Smooth muscle cell (in vitro differentiated cells): ENCODE measurements around the gene PADI2. TPM values are rescaled to one million over a fixed set of nuclear protein-coding genes. Genes with fewer than 3 reads are reported as not detected.

ENCODE experiments used
- DNase-seq: peaks from one replicate; lab custom pipeline; 2025; ENCODE audit not compliant: unreplicated experiment; lab: John Stamatoyannopoulos, UW
- H2AFZ ChIP-seq: fragments of 200-600 bp; sonication (generic); 2 replicates; pipeline ENCODE4 v1.6.0; 2016; ENCODE audit warnings: antibody characterized with exemption, low read depth, mild to moderate bottlenecking
- H3F3A ChIP-seq: fragments of 200-600 bp; sonication (generic); 2 replicates; pipeline ENCODE4 v1.6.0; 2017; ENCODE audit warnings: antibody characterized with exemption, low read depth
- H3K27ac ChIP-seq: fragments of 200-600 bp; sonication (generic); 2 replicates; pipeline ENCODE4 v1.5.1; 2016; ENCODE audit warnings: low read depth, mild to moderate bottlenecking
- H3K27me3 ChIP-seq: fragments of 200-600 bp; sonication (generic); 2 replicates; pipeline ENCODE4 v1.6.1; 2016; ENCODE audit warnings: low read depth, mild to moderate bottlenecking
- H3K36me3 ChIP-seq: fragments of 200-600 bp; sonication (generic); 2 replicates; pipeline ENCODE4 v1.5.1; 2016; ENCODE audit warnings: low read depth
- H3K4me1 ChIP-seq: fragments of 200-600 bp; sonication (generic); 2 replicates; pipeline ENCODE4 v1.5.1; 2016; ENCODE audit warnings: low read depth
- H3K4me2 ChIP-seq: fragments of 200-600 bp; sonication (generic); 2 replicates; pipeline ENCODE4 v1.6.0; 2016; ENCODE audit warnings: mild to moderate bottlenecking
- H3K4me3 ChIP-seq: fragments of 200-600 bp; sonication (generic); 2 replicates; pipeline ENCODE4 v1.5.1; 2016; ENCODE audit warnings: mild to moderate bottlenecking
- H3K79me2 ChIP-seq: fragments of 200-600 bp; sonication (generic); 2 replicates; pipeline ENCODE4 v1.6.0; 2016; ENCODE audit warnings: low read depth, mild to moderate bottlenecking
- H3K9ac ChIP-seq: fragments of 200-600 bp; sonication (generic); 2 replicates; pipeline ENCODE4 v1.6.0; 2016; ENCODE audit warnings: low read depth
- H3K9me3 ChIP-seq: fragments of 200-600 bp; sonication (generic); replicated peaks from 2 replicates; pipeline ENCODE4 v1.5.1; 2016; ENCODE audit warnings: low read depth
- H4K20me1 ChIP-seq: fragments of 200-600 bp; sonication (generic); 2 replicates; pipeline ENCODE4 v1.6.0; 2016; ENCODE audit warnings: low read depth
- CTCF ChIP-seq: fragments of 200-600 bp; sonication (generic); IDR thresholded peaks from 2 replicates; pipeline ENCODE4 v1.5.1; 2017; ENCODE audit warnings: borderline replicate concordance, mild to moderate bottlenecking, antibody characterized with exemption; ENCODE audit not compliant: insufficient read depth, poor library complexity, severe bottlenecking
- WGBS: methylation state at CpG from one replicate; pipeline ENCODE4 v1.1.7; 2016; ENCODE audit warnings: low lambda C conversion rate; 5-methylcytosine and 5-hydroxymethylcytosine counted together
- polyA plus RNA-seq: library from polyadenylated mRNA; unstranded; fragments of >200 nt; fragmentation: Nextera tagmentation; extraction: Ambion mirVana; gene quantifications from 2 replicates; pipeline ENCODE4 v1.2.1, GENCODE V29; 2016
- total RNA-seq: library from RNA; depleted of rRNA; stranded (reverse); fragments of >200 nt; gene quantifications from 2 replicates; pipeline ENCODE4 v1.2.3, GENCODE V29; 2014

Gene PADI2
- total and polyA plus RNA-seq, 2 experiments from 2014 or later: not detected

DNA sequence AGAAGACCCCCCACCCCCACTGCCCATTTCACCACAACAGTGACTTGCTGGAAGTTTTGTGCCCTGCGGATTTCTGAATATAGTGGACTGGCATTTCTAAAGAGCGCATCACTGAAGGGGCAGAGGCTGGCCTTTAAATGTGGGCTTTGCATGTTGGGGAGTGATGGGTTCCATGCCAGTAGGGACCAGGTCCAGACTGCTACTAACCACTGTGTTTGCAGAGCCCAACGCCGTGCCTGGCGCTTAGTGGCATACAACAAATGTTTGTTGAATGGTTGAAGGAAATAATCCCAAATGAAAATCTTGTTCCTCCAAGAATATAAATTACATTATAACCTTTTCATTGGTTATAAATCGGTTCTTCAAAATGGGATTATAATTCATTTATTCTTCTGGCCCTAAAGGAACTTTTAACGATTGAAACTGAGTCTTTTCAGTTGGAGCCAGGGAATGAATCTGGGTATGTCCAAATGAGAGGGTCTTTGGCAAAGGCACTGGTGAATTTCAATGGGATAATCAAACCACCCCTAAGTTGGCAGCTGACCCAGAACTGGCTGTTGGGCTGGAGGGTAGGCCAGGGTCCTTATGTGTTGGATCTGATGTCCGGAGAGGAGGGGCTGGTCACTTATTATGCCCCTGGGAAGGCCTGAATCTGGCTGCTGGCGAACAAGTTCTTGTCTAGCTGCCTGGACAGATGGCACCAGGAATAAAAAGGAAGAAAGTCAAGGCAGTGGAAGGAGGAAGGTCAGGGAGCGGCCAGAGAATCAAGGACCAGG lies 51.6 kb downstream of the PADI2 start:
- Histone ChIP-seq H3K79me2 (no peaks in the 10 kb centered on the region), H3K4me1 (no peaks in the 10 kb centered on the region), H3K27me3 (no peaks in the 10 kb centered on the region), H3K9ac (no peak overlapping the region), H3F3A (no peaks in the 10 kb centered on the region), H4K20me1 (no peaks in the 10 kb centered on the region), H3K4me2 (no peak overlapping the region), H3K27ac (no peak overlapping the region), H2AFZ (no peak overlapping the region), H3K36me3 (no peaks in the 10 kb centered on the region), H3K9me3 (no peaks in the 10 kb centered on the region), H3K4me3 (no peak overlapping the region)
- no peak for DNase-seq
- TF ChIP-seq CTCF: no peak
- 83% methylated on average over 10 of the region's 10 CpGs for WGBS

- Histone ChIP-seq H3K9me3 (no peaks in the 10 kb centered on the region), H3K79me2 (no peaks in the 10 kb centered on the region), H3K4me1 (no peaks in the 10 kb centered on the region), H3K9ac (no peak overlapping the region), H4K20me1 (no peaks in the 10 kb centered on the region), H3K4me3 (no peak overlapping the region), H2AFZ (no peak overlapping the region), H3K4me2 (no peak overlapping the region), H3K27ac (no peak overlapping the region), H3K36me3 (no peaks in the 10 kb centered on the region), H3K27me3 (no peaks in the 10 kb centered on the region), H3F3A (no peaks in the 10 kb centered on the region)
- no peak for TF ChIP-seq CTCF
- DNase-seq: no peak
- WGBS: 77% methylated on average over 3 of the region's 3 CpGs
Measured at GRCh38 chr1:17067069-17067426, 52.2 kb downstream of the PADI2 start.

GRCh38 chr1:17066361-17067068 lies 52.7 kb downstream of the PADI2 start:
- Histone ChIP-seq H3K4me3 (no peak overlapping the region), H3K36me3 (no peaks in the 10 kb centered on the region), H3K79me2 (no peaks in the 10 kb centered on the region), H3K4me1 (no peaks in the 10 kb centered on the region), H2AFZ (no peak overlapping the region), H3K9me3 (no peaks in the 10 kb centered on the region), H3K9ac (no peak overlapping the region), H3F3A (no peaks in the 10 kb centered on the region), H3K4me2 (no peak overlapping the region), H4K20me1 (no peaks in the 10 kb centered on the region), H3K27me3 (no peaks in the 10 kb centered on the region), H3K27ac (no peak overlapping the region)
- no peak for DNase-seq
- TF ChIP-seq CTCF: no peak
- 91% methylated on average over 11 of the region's 11 CpGs for WGBS
